HL-60/S4 treated with phorbol 12-myristate 13-acetate at 8.2 ng/mL for 4 days and 3 days (cell line): ENCODE measurements around the gene IL17REL.

Source experiments
- in situ Hi-C: fragments of 300-500 bp; cut with MboI; formaldehyde crosslinking; loops from 2 replicates; pipeline ENCODE4 v1.15.0; 2022; ENCODE audit warnings: low sequenced_read_pairs

Gene IL17REL

DNA sequence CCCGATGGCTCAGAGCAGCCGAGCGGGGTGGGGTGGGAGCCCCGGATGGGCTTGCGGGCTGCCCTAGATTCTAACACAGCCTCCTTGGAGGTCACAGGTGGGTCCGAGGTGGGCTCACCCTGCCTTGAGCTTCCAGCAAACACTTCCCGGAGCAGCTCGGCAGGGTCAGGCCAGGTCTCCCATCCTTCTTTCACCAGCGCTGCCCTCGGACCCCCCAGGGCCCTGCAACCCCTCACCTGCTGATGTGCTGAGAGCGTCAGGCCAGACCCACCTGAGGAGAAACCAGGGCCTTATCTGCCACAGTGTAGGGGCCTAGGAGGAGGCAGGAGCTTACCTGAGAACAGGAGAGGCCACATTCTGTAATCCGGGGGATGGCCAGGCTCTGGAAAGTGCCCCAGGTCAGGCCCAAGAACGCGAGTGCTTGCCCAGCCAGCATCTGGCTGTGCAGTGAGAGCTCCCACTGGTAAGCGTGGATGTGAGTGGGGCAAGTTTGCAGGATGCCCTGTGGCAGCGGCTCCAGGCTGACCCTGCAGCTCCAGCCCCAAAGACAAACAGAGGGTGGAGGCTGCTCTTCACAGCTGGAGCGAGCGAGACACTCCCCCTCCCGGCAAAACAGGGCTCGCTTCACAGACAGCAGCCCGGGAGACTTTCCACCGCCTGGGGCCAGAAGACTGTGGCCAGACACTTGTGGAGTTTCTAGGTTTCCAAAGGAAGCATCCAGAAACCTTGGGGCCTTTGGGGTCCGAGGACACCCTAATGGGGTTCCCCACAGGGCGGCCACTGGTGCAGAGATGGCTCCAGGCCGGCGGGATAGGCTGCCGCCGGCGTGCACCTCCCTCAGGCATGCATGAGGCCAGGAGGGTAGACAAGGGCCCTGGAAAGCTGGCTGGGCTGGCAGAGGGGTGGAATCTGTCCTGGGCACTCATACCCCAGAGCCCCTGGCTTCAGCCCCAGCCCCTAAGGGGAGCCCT lies at the start of gene IL17REL:
Gene IL17REL, minus strand, starts transcription at position 555 of the 971 bp plus-strand sequence. Its CDS starts 119 bp downstream, at position 436.
- in situ Hi-C loops: no loop called here

DNA sequence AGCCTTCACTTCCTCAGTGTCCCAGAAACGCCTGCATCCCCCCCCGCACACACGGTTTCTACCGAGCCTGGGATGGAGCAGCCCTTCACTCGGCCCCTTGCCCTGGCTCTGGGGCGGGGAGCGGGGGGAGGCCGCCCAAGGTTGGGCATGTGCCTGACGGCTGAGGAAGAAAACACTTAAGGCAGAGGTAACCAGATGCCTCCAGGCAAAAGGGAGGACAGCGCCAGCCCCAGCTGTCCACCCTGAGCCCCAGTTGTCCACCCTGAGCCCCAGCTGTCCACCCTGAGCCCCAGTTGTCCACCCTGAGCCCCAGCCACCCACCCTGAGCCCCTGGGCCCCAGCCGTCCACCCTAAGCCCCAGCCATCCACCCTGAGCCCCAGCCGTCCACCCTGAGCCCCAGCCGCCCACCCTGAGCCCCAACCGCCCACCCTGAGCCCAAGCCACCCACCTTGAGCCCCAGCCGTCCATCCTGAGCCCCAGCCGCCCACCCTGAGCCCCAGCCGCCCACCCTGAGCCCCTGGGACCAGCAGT lies 49.3 kb upstream of the IL17REL start:
- in situ Hi-C loops: no loop called here

DNA sequence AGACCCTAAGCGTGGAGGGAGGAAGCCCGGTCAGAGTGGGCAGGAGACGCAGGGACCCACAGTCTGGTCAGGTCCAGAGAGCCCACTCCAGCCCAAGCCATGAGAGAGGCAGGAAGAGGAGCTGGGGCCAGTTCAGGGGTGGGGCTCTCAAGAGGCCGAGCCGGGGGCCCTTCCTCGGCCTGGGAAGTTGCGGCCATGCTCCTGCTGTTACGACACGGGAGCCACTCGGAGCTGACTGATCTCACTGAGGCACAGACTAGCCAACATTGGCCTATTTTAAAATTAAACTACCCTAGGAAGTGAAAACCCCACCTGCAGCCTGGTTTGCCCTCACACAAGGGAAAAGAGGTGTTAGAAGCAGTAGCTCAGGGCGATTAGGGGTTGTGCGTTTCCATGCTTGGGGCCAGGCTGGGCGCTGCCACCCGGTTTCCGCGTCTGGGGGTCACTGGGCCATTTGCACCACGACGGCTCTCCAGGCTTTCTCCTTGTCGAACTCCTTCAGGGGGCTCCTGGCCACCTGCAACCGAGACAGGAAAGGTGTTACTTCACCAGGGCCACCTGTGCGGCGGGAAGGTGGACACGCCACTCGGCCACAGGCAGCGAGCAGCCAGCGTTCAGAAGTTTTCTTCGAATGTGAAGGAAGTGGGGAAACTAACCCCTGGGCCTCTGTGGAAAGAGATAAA lies 48.7 kb upstream of the IL17REL start:
- in situ Hi-C loops: no loop called here

DNA sequence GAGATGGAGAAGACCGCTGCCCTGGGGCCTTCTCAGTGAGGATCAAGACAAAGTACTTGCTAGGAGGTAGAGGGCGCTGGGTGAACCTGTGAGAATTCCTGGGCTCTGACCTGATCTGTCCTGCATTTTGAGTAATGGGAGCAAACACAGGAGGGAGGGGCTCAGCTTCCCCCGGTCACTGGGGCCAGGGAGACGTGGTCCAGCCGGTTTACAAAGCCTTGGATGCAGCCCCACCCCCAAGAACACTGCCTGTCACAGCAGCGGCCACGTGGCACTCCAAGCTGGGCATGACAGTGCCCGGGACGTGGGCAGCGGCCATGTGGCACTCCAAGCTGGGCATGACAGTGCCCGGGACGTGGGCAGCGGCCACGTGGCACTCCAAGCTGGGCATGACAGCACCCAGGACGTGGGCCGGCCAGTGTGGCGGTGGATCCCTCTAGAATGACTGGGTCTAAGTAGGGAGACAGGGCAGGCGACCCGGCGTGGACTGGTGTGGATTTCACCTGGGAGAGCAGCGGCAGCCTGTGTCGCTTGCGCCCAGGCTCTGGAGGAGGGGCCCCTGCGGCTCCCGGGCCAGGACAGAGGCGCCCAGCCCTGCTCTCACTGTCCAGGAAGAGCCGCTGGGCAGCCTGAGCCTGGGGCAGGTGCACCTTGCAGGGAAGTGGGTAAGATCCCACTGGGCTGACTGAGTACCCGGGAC lies 48.0 kb upstream of the IL17REL start:
- in situ Hi-C loops: no loop called here

DNA sequence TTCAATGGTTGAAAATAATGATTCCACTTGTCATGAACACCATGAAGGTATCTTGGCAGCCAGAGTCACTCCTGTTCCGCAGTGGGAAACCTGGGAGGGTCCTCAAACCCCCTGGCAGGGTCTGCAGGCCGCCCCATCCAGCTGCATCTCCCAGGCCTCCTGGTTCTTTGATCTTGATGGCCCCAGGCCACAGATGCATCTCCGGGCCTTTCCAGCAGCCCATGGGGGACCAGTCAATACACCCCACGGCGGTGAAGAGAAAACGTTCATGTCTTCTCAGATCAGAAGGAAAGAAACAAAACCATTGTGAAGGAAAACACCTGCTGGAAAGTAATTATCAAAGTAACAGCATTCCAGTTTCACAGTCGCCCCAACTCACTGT lies 47.3 kb upstream of the IL17REL start:
- in situ Hi-C loops: no loop called here

DNA sequence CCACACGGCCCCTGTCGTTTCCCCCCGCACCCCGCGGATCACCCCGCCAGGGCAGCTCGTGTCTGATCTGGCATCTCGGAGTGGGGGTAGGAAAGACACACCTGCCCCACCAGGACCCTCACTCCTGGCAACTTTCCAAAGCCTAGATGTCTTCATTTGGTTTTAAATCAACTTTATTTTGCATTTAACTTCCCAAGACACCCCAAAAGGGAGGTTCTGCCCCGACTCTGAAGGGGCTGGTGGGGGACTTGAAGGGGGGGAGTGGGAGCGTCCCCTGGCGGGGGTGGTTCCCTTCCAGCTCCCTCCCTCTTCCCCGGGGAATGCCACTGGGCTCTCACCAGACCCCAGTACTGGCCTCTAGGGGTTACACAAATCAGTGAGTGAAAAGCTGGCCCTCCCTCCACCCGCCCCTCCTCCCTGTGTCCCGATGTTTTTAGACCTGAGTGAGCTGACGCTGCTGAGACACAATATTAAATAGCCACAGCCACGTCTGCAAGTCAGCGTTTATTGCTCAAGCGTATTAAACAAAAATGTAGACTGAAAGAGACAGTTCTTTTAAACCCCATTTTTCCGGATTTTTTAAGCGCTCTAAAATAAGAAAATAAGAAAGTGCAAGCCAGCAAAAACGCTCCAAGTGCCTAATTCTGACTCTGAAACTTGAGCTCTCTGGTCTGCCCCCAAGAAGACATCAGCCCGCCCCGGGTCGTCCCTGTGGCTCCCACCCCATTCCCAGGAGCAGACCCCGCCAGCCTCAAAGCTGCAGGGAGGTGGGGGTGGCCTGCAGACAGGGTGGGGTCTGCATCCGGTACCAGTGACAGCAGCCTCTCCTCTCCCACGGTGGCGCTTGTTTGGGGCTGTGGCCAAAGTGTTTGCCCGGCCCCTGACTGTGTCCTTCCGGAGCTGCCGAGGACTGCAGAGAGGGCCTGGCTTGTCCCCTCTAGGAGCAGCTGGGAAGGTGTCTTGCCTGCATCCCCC lies 46.6 kb upstream of the IL17REL start:
- in situ Hi-C loops: no loop called here

DNA sequence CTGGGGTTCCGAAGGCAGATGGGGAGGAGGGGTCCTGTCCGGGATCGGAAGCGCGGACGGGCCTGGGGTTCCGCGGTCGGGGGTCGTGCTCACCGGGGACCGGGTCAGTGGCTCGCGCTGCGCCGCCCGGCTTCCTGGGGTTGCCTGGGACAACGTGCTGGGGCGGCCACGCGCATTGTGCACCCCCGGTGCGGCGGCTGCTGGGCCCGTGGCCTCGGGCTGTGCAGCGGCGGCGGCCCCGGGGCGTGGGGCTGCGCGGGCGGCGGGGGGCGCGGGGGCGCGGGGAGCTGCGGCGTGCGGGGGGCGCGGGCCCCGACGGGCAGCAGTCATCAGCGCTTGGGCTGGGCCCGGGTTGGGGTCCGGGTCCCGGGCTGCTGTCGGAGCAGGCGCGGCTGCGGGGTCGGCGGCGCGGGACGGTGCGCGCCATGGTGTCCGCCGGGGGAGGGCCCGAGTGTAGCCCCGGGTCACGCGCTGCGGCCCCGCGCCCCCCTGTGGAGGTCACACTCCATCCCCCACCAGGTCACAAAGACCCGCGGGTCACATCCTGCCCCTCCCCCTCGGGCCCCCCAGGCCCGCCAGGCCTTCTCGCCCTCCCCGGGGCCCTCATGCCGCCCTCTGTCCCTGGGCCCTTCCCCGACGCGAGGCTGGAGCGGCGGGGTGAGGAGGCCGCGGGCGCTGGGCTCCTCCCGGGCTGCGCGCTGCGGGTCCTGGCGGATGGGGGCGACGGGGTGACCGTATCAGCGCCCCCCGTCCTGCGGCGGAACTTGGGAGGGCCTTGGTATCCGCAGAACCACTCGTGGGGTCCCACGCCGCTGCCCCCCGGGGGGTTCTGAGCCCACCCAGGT lies 45.7 kb upstream of the IL17REL start, which contains the start of gene TTLL8:
Gene TTLL8, minus strand, starts transcription at position 238 of the 845 bp plus-strand sequence.
- in situ Hi-C loops: no loop called here

DNA sequence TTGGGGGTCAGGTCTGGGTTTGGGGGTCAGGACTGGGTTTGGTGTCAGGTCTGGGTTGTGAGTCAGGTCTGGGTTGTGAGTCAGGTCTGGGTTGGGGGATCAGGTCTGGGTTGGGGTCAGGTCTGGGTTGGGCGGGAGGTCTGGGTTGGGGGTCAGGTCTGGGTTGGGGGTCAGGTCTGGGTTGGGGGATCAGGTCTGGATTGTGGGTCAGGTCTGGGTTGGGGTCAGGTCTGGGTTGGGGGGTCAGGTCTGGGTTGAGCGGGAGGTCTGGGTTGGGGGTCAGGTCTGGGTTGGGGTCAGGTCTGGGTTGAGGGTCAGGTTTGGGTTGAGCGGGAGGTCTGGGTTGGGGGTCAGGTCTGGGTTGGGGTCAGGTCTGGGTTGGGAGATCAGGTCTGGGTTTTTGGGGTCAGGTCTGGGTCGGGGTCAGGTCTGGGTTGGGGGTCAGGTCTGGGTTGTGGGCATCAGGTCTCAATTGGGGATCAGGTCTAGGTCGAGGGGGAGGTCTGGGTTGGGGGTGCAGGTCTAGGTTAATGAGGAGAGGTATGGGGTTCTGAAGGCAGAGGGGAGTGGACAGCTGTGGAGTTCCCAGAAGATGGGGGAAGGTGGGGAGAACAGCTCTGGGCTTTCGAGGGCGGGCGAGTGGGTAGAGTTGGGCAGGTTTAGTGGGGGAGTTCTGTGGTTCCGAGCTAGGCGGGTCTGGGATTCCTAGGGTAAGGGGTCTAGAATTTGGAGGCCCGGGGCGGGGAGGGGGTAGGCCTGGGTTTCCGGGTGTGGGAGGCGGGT lies 44.9 kb upstream of the IL17REL start:
- in situ Hi-C loops: no loop called here

DNA sequence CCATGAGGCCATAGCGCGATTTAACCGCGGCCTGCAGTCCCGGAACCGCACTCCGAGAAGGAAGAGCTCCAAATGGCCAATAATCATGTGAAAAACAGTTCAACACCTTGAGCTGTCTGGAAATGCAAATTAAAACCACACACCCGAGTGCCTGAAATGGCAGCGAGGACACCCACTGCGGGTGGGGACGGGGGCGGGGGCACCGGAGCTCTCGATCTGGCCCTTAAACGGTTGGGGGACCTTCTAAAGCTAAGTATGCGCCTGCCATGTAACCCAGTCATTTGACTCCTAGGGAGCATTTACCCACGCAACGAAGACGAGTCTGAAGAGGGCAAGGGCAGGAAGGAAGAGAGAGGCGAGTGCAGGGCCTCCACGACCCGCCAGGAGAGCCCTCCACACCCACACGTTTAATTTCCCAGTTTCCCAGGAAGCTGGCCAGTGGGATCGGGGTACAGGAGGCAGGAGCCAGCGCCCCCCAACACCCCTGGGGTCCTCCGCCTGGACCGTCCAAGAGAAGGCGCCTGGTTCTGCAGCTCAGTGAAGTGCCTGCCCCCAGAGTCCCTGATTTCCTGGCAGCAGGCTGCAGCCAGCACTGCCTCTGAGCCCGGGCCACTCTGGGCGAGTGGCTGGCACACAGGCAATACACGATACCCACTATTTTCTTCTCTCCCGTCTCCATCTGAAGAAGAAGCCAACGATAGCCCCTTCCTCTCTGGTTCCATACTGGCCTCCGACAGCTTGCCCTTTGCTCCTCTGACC lies 43.8 kb upstream of the IL17REL start:
- in situ Hi-C loops: no loop called here

DNA sequence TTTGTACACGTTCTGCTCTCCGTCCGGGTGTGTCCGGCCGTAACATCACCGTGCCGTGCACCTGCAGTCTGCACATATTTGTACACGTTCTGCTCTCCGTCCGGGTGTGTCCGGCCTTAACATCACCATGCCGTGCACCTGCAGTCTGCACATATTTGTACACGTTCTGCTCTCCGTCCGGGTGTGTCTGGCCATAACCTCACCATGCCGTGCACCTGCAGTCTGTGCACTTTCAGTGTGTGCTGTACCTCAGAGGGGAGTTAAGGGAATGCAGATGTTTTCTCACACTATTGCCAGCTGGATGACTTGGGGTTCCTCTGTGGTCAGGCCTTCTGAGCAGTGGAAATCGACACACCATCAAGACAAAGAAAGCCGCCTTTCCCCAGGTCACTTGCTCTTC lies 41.3 kb upstream of the IL17REL start:
- in situ Hi-C loops: no loop called here

DNA sequence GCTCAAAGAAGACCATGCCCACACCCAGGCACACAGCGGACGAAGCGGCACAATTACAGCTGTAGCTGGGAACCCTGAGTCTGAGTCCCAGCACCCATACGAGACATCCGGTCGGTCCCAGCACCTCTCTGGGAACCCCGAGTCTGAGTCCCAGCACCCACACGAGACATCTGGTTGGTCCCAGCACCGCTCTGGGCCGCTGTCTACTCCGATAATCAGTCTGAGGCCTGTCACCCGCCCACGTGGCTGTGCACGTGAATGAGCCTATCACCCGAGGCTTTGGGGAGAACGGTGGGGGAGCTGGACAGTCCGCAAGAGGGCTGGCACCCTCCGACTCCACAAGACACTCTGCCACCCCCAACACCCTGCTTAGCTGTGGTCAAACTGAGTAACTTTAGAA lies 39.4 kb upstream of the IL17REL start:
- in situ Hi-C loops: no loop called here

DNA sequence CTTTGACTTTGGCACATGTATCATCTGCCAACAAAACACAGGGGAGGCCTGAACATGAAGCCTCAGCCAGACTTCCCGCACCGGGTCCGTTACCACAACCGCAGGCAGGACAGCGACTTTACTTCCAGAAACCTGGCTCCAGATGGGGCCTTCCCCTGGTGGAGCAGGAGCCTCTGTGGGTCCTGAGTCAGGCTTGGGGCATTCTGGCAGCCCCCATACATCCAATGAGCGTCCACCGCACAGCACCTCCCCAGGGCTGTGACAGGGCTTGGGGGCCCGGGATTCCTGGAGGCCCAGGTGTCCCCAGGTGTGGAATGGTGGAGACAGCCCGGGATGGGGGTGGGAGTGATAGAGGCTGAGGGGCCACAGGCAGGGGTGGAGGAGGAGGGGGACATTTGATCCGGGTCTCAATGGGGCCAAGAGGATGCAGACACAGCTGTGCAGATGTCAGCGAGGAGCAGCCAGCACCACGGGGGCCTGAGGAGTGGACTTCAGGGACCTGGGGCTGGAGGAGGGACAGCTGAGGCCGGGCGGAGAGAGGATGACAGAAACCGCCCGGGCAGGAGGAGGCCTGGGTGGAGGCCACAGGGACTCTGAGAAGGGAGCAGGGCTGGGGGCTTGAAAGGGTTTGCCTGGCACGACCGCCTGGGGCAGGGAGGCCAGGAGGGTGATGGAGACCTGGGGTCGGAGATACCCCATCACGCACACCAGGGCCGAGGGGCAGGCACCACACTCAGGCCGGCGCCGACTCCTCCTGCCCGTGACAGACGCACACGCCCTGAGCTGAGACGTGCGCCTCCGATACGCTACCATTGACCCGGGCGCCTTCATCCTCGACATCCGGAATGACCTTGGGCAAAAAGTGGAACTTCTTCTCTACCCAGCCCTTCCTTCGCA lies 37.0 kb upstream of the IL17REL start:
- in situ Hi-C loops: loop anchor here (25.0 kb wide), 1 partner anchor 287 kb away; no protein-coding TSS in a partner anchor

DNA sequence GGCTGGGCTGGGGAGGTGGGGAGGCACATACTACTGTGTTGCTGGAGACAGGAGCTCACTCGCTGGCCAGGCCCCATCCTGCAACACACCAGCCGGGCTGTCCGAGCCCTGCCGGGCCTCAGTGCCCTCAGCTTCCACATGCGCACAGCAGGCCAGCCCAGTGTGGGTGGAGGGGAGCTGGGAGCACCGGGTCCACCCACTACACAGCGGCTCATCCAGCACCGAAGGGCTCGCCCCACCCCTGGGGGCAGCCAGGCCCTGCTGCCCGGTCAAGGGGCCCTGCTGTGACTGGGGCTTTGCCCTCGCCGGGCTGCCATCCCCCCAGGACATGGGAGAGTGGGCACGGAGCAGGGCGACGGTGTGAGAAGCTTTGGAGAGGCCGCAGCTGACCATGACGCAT lies 36.3 kb upstream of the IL17REL start:
- in situ Hi-C loops: loop anchor here (25.0 kb wide), 1 partner anchor 287 kb away; no protein-coding TSS in a partner anchor

DNA sequence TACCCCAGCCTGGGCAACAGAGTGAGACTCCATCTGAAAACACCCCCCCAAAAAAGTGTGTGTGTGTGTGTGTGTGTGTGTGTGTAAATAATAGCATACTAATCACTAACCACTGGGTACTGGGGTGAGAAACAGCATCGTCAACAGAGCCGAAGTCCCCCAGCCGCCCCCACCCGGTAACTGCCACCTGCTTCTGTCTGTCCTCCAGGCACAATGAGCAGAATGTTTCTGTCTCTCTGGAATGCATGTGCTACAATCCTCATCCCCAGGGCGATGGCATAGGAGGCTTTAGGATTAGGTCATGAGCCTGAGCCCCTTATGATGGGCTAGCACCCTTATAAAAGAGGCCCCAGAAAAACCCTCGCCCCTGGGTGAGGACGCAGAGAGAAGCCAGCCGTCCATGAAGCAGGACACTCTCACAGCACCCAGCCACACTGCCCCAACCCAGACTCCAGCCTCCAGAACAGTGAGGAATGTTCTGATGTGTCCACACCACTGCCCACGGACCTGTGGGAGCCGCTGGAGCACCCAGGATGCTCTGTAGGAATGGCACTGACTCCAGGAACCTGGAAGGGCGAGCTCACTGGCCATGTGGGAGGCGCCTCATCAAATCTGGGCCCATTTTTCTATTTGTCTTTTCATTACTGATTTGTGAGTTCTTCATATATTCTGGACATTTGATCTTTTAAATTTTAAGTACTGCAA lies 35.6 kb upstream of the IL17REL start:
- in situ Hi-C loops: loop anchor here (25.0 kb wide), 1 partner anchor 286 kb away; no protein-coding TSS in a partner anchor

DNA sequence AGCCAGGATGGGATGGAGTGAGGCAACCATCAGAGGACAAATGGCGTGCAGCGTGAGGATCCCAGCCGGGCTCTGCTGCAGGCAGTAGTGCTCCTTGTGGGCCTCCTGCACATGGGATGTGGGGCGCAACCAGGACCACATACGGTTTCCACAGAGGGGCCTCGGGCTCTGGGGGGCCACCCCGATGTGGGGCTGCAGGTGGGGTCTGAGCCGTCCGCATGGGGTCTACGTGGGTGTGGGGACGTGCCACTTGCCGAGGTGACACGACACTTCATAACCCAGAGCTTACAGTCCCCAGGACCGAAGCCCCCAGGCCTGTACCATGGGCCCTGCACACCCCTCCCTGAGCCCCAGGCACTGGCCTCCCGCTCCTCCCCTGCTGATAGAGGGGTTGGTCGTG lies 34.8 kb upstream of the IL17REL start:
- in situ Hi-C loops: loop anchor here (25.0 kb wide), 1 partner anchor 285 kb away; no protein-coding TSS in a partner anchor
